Urothelium cell line (cell line): ENCODE data around the gene CD8A.
"Not testable (repeated sequence)": the region's sequence is repeated elsewhere in the genome, so short reads cannot be mapped to it uniquely, and the experiment has no call there.

Experiments
- DNase-seq: peaks from one replicate; pipeline ENCODE4 v3.0.0; 2011; ENCODE audit warnings: low spot score, mixed read lengths
- FAIRE-seq: peaks from 2 replicates; lab custom pipeline; 2011; peaks lifted over from hg19 to GRCh38; lab: Jason Lieb, UNC

The CD8A gene

DNA sequence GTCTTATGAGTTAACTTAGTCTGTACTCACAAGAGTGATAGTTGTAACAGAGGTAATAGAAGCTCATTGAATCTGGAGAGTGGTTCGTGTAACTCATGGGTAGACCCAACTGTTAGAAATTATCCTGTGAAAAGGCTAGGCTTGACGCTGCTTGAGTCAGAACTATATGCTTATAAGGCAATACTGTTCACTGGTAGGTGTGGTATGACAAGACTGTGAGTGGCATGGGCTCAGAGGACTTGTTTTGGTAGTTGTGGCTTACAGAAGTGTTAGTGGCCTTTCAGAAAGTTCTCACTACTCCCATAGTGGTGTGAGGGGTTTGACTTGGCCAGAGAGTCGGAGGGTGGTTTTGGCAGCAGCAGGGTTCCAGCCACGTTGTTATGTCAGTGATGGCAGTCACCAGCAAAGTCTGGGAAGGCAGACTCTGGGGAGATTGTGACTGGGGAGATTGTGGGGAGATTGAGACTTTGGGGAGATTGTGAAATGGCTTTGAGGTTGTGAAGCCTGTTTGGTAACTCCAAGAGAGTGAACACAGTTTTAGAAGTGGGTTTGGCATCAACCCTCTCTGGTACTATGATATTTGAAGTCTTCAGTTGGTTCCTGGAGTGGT lies 48.7 kb downstream of the CD8A start:
- DNase-seq, FAIRE-seq: not testable (repeated sequence)

DNA sequence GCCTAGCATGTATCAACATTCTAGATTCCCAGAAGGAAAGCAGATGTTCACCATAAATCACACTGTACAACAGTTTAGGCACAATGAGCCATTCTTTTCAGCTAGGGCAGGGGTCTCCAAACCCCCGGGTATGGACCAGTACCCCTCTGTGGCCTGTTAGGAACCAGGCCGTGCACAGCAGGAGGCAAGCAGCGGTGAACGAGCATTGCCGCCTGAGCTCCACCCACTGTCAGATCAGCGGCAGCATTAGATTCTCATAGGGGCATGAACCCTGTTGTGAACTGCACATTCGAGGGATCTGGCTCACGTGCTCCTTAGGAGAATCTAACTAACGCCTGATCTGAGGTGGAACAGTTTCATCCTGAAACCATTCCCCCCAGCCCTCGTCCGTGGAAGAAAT lies 50.8 kb downstream of the CD8A start:
- not testable (repeated sequence) for DNase-seq, FAIRE-seq

DNA sequence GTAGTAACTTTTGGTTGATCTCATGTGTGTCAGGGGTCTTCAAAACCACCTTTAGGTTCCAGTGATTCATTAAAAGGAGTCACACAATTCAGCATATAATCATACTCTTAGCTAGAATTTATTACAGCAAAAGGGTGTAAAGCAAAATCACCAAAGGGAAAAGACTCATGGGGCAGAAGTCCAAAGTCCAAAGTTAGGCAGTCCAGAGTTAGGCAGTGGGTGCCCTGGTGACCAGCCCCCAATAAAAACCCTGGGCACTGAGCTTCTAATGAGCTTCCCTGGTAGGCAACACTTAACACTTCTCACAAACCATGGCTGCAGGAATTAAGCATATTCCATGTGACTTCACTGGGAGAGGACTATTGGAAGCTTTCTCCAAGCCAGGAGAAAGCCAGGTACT lies 51.2 kb downstream of the CD8A start:
- not testable (repeated sequence) for FAIRE-seq, DNase-seq

DNA sequence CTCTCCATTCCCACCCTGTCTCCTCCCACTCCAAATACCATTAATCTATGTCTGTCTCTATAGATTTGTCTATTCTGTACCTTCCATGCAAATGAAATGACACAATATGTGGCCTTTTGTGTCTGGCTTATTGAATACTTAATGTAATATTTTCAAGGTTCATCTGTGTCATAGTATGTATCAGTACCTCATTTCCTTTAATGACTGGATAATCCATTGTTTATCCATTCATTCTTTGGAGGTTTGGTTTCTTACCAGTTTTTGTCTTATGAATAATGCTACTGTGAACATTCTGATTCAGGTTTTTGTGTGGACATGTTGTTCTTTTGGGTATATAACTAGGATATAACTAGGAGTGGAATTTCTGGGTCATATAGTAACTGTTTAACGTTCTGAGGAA lies 55.8 kb downstream of the CD8A start:
- FAIRE-seq, result not testable (repeated sequence)

More for the DNA sequence above, 55.8 kb downstream of the CD8A start:
- DNase-seq, result not testable (repeated sequence)
